ENCODE data around the gene CACNG6.
A peak's percentile ranks its signal among the peaks of the same experiment; 100 is the strongest.
"Not testable (repeated sequence)": the region's sequence is repeated elsewhere in the genome, so short reads cannot be mapped to it uniquely, and the experiment has no call there.

CACNG6 gene

DNA sequence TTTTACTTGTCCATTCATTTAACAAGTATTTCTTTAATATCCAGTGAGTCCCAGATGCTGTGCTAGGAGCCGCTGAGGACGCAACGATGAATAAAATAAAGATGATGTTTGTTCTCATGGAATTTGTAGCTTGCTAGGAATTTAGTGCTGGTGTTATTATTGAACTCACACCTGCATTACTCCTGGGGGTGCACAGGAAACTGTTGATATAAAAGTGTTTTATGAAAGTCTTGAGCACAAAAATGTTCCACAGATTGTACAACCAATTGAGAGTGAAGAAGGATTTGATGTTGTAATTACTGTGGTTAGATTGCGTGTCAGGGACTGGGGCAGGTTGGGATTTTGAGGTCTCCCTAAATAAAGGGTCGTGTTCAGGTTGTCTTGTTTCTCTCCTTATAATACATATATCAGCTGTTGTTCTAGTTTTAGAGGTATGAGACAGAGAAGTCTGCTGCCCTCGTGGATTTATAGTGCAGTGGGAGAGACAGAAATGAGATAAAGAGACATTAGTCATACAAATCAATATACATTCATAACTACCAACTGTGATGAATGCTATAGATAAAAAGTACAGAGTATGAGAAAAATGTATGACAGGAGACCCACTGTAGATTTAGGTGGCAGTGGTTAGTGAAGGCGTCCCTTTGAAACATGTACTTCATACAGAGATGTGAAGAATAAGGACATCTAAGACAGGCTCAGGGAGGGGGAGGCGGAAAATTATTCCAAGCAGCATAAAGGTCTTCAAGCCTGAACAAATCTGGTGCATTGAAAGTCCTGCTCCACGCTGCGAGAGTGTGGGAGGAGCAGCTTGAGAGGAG, 11.3 kb downstream of the CACNG6 start:
- no peak for DNase-seq (ENCODE audit: low spot score)

DNA sequence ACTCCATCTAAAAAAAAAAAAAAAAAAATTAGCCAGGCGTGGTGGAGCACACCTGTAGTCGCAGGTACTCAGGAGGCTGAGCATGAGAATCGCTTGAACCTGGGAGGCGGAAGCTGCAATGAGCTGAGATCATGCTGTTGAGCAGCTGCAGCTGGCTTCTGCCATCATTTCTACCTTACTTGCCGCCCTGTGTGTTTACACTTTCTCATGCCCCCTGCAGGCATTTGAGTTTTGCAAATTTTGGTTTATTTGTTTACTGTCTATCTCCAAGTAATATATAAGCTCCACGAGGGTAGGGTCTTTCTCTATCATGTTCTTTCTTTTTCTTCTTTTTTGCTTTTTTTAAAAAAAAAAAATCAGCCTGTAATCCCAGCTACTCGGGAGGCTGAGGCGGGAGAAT, 18.0 kb downstream of the CACNG6 start:
- DNase-seq (ENCODE audit: low spot score), result no peak

DNA sequence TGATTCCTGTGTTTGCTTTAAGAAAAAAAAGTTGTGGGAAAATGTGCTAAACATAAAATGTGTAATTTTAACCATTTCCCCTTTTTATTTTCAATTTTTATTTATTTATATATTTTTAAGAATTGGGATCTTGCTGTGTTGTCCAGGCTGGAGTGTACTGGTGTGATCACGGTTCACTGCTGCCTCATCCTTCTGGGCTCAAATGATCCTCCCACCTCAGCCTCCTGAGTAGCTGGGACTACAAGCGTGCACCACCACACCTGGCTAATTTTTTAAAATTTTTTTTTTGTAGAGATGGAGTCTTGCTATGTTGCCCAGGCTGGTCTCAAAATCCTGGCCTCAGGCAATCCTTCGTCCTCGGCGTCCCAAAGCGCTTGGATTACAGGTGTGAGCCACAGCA, 19.0 kb downstream of the CACNG6 start:
- DNase-seq (ENCODE audit: low spot score), result no peak

DNA sequence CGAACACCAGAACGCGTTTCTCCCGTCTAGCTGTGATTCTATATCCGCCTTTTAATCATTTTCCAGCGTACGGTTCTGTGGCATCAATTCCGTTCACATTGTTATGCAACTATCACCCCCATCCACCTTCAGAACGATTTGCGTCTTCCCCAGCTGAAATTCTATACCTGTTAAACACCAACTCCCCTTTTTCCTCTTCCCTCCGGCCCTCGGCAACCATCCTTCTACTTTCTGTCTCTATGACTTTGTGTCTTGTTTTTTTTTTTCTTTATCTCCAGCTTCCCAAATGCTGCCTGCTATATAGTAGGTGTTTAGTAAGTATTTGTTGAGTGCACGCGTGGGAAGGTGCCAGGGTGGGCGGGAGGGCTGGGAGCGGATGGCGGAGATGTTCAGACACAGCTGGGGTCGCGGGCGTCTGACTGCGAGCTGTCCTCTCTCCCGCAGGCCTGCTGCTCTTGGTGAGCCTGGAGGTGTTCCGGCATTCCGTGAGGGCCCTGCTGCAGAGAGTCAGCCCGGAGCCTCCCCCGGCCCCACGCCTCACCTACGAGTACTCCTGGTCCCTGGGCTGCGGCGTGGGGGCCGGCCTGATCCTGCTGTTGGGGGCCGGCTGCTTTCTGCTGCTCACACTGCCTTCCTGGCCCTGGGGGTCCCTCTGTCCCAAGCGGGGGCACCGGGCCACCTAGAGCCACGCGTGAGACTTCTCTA, 20.2 kb downstream of the CACNG6 start:
- no peak for DNase-seq (ENCODE audit: low spot score)

DNA sequence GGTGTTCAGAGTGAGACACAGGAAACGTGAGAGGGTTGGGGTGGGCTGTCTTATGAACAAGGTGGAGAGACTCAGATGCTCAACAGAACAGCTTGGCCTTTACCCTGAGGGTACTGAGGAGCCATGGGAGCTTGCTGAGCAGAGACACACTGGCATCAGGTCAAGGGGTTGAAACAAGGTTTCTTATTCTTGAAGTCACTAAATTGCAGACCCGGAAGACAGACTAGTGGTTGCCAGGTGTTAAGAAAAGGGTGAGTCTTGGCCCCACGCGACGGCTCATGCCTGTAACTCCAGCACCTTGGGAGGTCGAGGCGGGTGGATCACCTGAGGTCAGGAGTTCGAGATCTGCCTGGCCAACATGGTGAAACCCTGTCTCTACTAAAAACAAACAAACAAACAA, 22.4 kb downstream of the CACNG6 start:
- DNase-seq (ENCODE audit: low spot score), result no peak

DNA sequence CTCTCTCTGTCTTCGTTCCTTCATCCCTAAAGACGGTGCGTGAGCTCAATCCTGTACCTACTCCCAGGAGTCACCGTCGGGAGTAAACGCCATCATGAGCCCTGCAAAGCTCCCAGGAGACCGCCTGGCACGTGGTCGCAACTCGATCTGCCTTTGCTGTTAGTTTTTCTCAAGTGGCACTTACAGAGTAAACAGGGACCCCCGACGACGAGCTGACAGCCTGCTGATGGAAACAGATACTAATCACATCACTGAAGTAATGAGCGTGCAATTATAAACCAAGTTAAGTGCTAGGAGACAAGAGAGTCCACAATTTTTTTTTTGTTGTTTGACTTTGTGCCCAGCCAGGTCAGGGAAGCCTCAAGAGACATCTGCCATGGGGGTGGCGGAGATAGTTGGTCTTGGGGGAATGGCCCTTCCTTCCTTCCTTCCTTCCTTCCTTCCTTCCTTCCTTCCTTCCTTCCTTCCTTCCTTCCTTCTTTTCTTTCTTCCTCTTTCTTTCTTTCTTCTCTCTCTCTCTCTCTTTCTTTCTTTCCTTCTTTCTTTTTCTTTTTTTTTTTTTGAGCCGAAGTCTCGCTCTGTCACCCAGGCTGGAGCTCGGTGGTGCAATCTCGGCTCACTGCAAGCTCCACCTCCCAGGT, 23.6 kb downstream of the CACNG6 start:
- no peak for DNase-seq (ENCODE audit: low spot score)

DNA sequence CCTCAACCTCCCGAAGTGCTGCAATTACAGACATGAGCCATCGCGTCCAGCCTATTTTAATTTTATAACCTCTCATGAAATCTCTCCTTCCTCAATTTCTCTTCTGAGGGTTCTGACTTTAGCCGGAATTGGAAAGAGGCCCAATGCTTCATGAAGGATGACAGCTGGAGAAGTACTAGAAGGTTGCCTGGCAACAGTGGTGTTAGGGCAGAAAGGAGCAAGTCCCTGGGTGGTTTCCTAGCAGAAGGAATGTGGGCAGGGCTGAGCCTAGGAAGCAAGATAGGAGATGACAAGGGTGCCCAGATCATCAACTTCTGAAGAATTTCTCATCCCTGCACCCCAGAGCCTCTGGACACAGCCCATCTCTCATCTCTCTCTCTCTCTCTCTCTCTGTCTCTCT, 25.8 kb downstream of the CACNG6 start:
- no peak for DNase-seq (ENCODE audit: low spot score)

DNA sequence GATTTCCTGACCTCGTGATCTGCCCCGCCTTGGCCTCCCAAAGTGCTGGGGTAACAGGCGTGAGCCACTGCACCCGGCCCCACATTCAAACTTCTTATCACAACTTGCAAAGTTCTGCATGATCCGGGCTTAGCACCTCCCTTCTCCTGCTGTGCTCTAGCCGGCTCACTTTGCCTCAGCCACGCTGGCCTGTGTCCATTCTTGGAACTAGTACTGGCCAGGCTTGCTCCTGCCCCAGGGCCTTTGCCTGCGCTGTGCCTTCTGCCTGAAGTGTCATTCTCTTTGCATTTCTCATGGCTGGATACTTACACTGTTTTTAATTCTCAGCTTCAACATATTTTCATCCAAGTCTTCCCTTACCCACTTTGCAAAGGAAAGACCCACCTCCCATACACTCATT, 29.9 kb downstream of the CACNG6 start:
- DNase-seq (ENCODE audit: low spot score), result no peak

DNA sequence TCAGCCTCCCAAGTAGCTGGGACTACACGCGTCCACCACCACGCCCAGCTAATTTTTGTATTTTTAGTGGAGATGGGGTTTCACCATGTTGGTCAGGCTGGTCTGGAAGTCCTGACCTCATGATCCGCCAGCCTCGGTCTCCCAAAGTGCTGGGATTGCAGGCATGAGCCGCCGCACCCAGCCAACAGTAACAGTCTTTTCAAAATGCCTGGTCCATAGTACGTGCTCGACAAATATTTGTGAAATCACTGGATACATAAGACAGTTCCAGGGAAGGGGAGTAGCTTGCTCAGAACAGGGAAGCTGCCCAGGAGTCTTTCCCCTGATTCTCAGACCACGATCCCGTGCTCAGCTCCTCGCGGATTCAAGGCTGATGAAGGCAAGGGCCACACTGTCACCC, 30.5 kb downstream of the CACNG6 start:
- DNase-seq (ENCODE audit: low spot score), result no peak

DNA sequence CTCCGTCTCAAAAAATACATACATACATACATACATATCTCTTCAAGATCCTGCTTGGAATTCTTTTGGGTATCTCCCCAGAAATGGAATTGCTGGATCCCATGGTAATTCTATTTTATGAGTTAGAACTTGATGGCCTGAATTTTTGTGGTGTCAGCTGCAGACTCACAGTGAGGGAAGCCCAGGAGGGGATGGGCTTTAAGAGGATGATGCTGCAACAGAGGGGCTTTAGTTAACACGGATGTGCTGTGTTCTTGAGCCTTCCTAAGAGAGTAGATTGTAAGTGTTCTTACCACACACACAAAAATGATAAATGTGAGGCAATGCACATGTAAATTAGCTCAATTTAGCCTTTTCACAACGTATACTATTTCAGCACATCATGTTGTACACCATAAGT, 31.8 kb downstream of the CACNG6 start:
- no peak for DNase-seq (ENCODE audit: low spot score)

DNA sequence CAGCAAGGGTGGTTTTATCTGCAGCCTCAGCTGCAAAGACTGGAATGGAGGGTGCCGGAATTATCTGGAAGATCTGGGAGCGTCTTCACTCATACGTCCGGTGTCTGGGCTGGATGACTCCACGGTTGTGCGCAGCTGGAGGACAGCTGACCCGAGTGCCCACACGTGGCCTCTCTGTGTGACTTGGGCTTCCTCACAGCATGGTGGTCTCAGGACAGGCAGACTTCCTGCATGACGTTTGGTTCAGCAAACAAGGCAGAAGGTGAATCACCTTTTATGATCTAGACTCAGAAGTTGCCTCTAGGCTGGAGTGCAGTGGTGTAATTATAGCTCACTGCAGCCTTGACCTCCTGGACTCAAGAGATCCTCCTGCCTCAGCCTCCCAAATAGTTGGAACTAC, 33.2 kb downstream of the CACNG6 start:
- no peak for DNase-seq (ENCODE audit: low spot score)

DNA sequence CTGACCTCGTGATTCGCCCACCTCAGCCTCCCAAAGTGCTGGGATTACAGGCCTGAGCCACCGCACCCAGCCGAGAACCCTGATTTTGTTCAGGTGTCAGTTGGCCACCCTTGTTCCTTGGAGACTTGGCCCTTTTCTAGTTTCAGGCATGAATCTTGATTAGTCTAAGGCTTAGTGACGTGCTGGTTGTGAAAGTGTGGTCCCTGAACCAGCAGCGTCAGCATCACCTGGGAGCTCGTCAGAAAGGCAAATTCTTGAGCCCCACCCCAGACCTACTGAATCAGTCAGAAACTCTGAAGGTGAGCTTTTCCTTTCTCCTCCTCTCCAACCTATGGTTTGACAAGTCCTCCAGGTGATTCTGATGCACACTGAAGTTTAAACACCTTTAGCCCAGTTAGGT, 35.2 kb downstream of the CACNG6 start:
- no peak for DNase-seq (ENCODE audit: low spot score)

DNA sequence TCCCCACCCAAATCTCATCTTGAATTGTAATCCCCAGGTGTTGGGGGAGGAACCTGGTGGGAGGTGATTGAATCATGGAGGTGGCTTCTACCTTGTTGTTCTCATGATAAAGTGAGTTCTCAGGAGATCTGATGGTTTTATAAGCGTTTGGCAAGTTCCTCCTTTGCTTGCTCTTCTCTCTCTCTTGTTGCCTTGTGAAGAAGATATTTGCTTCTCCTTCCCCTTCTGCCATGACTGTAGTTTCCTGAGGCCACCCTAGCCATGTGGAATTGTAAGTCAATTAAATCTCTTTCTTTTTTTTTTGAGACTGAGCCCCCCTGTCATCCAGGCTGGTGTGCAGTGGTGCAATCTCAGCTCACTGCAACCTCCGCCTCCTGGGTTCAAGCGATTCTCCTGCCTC, 37.9 kb downstream of the CACNG6 start:
- no peak for DNase-seq (ENCODE audit: low spot score)

DNA sequence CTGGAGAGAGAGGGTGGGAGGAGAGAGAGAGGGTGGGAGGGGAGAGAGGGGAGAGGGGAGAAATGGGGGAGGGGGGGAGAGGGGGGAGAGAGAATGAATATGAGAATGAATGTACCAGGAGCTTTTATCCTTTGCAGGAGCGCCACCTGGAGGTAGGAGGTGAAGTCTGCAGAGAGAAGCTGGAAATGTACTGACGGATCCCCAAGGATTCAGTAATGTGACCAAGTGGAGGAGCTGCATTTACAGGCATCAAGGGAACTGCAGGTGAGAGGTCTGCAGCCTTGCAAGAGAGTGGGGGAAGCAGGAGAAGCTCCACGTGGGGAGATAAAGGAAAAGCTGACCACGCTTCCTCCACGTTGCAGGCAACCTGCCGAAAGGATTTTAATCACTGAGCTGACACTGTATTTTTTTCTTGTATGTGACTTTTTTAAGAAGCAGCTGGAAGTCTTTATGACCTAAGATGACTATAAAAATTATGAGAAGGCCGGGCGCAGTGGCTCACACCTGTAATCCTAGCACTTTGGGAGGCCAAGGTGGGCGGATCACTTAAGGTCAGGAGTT, 38.6 kb downstream of the CACNG6 start:
- DNase-seq (ENCODE audit: low spot score), result peak; percentile 39

DNA sequence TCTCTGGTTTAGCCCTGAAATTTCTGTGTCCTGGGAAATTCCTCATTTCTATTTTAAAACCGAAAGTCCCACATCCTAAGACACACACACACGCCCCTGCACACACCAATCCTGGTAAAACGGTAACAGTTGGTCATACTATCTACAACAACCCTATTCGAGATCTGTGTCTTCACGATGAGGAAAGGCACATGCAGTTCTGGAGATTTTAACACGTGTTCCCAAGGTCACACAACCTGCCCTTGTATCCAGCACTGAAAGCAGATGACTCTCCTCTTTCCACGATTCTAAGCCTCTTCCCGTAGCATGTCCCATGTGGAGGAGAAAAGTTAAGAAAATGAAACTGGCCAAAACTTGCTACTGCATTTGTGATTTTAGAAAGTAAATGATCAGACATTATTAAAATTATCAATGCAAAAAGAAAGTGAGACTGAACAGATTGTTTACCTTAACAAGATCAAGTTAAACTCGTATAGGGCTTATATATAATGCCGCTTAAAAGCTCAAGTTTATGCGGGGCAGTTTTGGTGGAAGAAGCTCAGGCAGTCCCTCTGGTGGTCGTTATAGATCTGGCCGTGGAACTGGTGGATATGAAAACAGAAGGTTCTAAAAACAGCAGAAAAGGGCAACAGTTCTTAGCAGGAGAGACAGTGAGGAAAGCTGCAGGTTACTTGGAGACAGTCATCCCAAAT, 39.6 kb downstream of the CACNG6 start:
- no peak for DNase-seq (ENCODE audit: low spot score)

DNA sequence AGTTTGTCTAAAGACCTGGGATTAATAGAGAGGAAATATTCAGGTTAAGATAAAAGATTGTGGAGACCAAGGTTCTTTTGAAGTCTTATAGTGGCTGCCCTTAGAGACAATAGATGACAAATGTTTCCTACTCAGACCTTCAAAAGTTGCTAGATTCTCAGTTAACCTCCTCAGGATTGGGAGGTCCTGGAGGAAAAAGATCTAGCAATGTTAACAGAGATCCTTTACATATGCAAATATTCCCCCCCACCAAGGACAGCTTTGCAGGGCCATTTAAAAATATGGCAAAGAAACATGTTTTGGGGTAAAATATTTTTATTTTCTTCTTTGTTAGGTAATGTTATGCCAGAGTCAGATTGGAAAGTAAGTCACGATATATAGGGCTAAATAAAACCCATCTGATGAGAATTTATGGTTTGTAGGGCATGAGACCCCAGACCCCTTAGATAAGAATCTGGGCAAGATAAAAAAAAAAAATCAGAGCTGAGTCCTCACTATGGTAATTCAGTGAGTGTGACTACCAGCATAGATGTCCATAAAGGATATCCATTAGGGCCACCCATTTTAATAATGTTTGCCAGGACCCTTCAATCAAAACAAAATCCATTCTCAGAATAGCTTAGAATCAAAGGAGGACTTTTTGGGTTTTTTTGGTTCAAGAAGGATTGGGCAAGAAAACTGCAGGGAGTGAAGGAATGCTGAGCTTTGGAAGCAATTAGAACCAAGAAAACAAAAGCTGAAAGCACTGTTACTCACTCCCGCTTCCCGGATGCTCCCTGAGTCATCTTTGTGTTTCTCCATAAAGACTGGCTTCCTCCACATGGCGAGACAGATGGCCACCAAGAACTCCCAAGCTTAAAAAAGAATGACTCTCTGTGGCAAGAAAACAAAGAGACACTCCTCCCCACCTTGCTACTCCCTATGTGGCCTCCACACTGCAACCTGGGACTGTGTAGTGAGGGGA, 44.1 kb downstream of the CACNG6 start:
- DNase-seq (ENCODE audit: low spot score), result no peak

DNA sequence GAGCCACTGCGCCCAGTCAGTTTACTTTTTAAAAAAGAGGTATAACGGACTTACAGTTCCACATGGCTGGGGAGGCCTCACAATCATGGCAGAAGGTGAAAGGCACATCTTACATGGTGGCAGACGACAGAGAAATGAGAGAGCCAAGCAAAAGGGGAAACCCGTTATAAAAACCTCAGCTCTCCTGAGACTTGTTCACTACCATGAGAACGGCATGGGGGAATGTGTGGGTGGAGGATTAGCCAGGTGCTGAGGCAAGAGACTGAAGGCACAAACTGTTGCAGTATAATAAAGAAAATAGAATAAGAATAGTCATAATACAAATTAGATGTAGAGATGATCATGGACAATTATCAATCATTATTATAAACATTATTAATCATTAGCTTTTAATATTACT, 45.1 kb downstream of the CACNG6 start:
- not testable (repeated sequence) for DNase-seq (ENCODE audit: low spot score)

DNA sequence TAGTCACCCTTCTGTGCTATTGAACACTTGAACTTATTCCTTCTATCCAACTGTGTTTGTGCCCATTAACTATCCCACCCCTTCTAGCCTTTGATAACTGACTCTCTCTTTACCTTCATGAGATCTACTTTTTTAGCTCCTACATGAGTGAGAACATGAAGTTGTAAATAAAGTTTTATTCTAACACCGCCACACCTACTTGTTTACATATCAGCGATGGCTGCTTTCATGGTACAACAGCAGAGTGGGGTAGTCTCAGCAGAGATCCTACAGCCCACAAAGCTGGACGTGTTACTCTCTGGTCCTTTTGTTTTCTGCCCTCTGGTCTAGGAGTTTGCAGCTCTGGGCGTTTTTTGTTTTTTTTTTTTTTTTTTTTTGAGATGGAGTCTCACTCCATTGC, 48.6 kb downstream of the CACNG6 start:
- DNase-seq (ENCODE audit: low spot score), result no peak

DNA sequence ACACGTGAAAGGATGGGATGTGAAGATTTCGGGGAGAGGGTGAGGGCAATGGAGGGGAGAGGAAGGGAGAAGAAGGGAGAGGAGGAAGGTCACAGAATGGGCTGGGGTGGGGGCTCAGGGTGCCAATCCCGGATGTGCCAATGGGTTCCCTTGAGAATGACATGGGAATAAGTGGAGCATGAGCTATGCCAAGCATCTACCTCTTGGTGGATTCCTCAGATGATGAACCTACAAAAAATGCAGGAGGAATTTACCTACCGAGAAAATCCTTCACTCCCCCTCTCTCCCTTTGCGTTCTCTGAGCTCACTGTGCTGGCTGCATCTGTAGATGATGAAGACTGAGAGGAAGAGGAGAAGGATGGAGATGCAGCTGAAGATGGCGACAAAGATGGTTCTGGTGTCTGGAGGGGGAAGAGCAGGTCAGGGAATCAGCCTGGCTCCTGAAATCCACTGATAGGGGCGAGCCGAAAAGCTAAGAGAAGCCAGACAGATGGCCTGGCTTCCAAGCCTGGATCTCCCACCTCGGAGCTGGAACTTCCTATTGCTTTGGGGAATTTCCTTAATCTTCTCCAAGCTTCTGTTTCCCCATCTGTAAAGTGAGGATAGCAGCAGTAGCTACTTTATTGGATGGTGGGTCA, 50.7 kb downstream of the CACNG6 start:
- no peak for DNase-seq (ENCODE audit: low spot score)

DNA sequence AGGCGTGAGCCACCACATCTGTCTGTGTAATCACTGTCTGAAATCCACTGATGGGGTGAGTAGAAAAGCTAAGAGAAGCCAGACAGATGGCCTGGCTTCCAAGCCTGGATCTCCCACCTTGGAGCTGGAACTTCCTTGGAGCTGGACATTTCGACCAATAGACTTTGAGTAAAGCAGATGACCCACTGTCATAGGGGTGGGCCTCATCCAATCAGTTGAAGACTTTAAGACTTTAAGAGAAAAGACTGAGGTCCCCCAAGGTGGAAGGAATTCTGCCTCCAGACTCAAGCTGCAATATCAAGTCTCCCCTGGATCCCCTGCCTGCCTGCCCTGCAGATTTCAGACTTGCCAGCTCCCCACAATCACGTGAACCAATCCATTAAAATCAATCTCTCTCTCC, 51.6 kb downstream of the CACNG6 start:
- DNase-seq (ENCODE audit: low spot score), result no peak

DNA sequence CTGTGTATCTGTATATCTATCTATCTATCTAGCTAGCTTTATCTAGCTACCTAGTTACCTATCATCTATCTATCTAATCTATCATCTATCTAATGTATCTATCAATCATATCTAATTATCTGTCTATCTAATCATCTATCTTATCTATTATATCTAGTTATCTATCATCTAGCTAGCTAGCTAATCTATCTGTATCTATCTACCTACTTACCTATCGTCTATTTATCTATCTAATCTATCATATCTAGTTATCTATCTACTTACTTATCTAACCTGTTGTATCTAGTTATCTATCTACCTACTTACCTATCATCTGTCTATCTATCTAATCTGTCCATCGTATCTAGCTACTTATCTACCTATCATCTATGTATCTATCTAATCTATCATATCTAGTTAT, 54.3 kb downstream of the CACNG6 start:
- DNase-seq (ENCODE audit: low spot score), result no peak

Data from HuH-7.5 (cell line).